ENCODE results near the gene AGRN.
"Not testable (repeated sequence)": the region's sequence is repeated elsewhere in the genome, so short reads cannot be mapped to it uniquely, and the experiment has no call there.

AGRN gene

DNA sequence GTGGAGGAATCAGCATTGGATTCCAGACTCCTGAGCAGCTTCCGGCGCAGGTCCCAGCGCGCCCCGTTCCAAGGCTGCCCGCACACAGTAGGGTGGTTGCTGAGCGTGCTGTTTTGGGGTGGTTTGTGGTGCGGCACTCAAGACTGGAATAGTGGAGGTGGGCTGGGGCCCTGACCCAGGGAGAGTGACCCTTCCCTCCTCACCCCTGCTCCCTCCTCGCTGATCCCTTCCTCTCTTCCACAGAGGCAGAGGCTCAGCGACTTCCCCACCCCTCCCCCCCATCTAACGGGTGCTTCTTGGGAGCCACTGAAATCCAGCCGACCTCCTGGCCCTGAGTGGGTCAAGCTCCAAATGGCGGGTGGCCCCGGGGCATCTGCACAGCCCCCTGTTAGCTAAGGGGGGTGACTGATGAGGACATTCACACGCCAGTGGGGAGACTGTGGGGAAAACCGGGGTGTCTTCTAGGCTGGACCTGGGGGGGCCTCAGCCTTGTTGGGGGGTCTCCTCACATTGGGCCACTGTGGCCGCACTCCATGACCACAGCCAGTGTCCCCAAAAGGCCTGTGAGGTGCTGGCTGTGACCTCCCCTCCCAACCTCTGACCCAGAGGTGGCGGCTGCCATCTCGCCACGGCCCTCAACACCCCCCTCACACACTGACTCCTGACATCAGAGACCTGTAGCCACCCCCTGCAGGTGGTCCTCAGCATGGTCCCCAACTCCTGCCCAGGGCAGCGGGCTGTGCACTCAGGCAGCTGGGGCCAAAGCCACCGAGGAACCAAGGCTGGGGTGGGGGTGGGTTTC, 16.1 kb upstream of the AGRN start:
- DNase-seq, result no peak

DNA sequence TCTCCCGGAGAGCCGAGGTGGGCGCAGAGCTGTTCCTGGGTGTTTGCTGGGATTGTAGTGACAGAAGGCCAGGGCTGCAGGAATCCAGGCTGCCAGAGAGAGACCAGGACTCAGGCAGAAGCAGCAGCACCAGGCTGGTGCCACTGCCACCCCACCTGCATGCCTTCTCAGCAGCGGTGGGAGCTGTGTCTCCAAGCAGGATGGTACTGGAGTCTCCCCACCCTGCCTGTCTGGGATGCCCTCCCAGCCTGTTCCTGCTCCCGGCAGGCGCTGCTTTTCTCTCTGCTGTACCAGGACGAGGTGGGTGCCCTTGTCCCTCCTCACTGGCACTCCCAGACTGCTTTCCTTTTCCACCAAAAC, 15.5 kb upstream of the AGRN start:
- no peak for DNase-seq

- DNase-seq, result no peak
These were observed 14.9 kb upstream of the AGRN start for GRCh38 chr1:1004780-1005697.

DNA sequence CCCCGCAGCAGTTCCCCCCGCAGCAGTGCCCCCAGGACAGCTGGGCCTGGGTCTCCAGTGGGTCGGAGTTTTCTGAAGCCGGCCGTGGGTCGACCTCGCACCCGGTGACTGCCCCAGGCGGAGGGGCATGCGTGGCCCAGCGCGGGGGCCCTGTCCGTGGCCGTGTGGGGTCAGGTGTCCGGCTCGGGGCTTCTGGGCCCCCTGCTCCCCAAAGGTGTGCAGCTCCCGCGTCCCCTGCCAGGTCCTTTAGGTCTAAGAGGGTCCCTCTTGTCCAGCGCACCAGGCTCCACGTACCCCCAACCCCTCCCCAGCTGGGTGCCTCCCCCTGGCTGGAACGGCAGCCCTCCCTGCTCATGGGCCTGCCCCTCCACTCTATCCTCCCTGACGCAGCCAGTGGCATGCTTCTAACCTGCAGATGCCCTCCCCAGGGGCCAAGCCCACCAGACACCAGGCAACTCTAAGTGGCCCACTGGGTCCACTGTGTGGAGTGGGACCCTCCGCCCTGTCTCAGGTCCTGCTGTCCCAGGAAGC, 14.1 kb upstream of the AGRN start:
- no peak for DNase-seq

DNA sequence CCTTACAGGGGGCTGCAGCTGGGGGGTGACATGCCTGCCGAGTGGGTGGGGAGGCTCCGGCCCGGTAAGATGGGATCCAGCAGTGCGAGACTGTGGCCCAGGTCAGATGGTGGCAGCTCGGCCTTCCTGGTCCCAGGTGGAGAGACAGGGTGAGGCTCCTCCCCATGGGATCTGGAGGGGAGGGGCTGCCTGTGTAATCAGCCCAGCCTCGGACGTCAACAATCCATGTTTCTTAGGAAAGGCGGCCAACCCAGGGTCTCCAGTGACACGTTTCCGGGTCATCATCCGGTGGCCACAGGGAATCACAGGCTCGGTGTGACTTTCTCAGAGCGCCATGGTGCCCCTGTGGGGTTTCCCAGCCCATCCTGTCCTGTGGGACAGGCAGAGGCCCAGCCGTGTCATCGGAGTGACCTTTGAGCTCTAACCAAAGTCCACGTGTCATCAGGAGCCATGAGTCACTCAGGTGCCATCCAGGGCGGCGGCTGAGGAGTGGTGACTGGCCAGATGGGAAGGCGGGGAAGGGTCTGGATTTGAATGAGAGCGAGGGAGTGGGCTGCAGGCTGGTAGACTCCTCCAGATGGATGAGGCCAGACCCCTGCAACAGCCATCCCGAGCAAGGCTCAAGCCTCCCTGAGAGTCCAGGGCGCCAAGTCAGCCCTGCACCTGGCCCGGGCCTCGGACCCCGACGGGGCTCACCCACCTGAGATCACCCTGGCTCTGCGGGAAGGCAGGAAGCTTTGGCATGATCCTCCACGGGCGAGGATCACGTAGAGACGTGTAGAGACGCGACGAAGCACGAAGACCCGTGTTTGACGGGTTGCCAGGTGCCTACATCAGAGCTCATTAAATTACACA, 13.4 kb upstream of the AGRN start:
- no peak for DNase-seq

DNA sequence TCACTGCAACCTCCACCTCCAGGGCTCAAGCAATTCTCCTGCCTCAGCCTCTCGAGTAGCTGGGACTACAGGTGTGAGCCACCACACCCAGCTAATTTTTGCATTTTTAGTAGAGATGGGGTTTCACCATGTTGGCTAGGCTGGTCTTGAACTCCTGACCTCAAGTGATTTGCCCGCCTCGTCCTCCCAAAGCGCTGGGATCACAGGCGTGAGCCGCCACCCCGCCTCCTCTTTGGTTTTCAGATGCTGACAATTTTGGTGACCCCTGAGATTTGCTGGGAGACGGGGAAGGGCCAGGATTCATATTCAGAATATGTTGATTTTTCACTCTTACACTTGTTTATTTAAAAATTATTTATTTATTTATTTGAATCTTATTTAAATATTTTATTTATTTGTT, 9.8 kb upstream of the AGRN start:
- not testable (repeated sequence) for DNase-seq

DNA sequence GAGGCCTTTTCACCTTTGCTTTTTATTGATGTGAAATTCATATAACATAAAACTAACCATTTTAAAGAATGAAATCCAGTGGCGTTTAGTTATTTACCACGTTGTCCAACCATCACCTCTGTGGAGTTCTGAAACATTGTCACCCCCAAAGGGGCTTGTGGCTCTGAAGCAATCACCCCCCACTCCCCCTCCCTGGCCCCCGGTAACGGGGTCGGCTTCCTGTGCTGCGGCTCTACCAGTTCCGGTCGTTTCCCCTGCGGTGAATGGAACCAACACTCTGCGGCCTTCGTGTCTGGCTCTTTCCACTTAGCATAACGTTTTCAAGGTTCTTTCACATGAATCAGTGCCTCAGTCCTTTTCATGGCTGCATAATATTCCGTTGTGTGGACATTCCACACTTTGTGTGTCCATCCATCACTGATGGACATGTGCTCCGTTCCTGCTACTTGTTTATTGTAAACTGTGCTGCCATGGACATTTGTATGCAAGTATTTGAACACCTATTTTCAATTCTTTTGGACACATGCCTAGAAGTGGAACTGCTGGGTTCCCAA, 8.4 kb upstream of the AGRN start:
- DNase-seq, result no peak

DNA sequence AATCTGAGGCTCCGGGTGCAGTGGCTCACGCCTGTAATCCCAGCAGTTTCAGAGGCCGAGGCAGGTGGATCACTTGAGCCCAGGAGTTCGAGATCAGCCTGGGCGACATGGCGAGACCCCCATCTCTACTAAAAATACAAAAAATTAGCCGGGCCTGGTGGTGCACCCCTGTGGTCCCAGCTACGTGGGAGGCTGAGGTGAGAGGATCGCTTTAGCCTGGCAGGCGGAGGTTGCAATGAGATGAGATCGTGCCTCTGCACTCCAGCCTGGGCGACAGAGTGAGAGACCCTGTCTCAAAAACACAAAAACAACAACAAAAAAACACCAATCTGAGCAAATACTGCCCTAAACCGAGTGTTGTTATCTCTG, 7.2 kb upstream of the AGRN start:
- DNase-seq, result not testable (repeated sequence)

GRCh38 chr1:1013105-1013921, 6.6 kb upstream of the AGRN start, which contains the start of gene ISG15:
ISG15 (plus strand) TSS chr1:1013497; CDS start chr1:1013574, 77 bp downstream.
- DNase-seq, result peak; percentile 99

- DNase-seq, result no peak
These were observed 5.8 kb upstream of the AGRN start for GRCh38 chr1:1013922-1014648.

DNA sequence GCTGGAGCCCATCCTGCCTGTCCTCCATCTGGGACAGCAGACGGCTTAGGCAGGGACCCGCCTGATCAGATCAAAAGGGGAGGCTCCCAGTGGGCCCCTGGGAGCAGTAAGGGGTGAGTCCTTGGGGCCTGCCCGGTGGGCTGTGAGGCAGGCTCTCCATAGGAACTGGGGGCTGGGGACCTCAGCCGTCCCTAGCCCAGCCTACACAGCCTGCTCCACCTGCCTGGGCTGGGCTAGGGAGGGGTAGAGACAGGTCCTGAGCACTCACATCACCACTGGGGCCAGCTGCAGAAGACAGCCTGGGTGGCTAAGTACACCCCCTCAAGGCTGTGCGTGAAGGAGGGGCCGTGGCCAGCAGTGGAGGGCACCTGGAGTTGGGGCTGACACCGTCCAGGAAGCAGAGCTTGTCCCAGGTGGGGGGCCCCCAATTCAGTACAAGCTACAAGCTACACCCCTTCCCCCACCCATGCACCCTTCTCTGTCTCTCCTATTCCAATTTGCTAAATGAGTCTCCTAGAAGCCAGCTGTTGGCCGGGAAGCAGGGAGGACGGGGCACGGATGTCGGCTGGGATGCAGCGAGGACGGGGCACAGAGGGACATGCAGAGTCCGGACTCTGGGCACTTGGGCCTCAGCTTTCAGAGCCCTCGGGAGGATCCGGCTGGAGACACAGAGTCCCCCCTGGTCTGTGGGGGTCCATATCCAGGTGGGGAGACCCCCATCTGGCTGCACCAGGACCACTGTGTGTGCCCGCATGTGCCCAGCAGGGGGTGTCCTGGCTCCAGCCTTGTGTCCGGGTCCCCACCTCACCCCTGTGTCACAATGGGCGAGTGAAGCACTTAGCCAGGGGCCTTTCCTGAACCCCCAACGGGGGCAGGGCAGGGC, 4.9 kb upstream of the AGRN start:
- peak; percentile 54 for DNase-seq

DNA sequence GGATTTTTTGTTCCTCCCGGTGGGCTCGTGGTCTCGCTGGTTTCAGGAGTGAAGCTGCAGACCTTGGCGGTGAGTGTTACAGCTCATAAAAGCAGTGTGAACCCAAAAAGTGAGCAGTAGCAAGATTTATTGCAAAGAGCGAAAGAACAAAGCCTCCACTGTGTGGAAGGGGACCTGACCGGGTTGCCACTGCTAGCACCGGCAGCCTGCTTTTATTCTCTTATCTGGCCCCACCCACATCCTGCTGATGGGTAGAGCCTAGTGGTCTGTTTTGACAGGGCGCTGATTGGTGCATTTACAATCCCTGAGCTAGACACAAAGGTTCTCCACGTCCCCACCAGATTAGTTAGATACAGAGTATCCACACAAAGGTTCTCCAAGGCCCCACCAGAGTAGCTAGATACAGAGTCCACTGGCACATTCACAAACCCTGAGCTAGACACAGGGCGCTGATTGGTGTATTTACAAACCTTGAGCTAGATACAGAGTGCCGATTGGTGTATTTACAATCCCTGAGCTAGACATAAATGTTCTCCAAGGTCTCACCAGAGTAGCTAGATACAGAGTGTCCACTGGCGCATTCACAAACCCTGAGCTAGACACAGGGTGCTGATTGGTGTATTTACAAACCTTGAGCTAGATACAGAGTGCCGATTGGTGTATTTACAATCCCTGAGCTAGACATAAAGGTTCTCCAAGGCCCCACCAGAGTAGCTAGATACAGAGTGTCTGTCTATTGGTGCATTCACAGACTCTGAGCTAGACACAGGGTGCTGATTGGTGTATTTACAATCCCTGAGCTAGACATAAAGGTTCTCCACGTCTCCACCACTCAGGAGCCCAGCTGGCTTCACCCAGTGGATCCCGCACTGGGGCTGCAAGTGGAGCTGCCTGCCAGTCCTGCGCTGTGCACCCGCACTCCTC, 2.3 kb upstream of the AGRN start:
- not testable (repeated sequence) for DNase-seq

GRCh38 chr1:1018321-1018685, 1.6 kb upstream of the AGRN start:
- DNase-seq, result not testable (repeated sequence)

DNA sequence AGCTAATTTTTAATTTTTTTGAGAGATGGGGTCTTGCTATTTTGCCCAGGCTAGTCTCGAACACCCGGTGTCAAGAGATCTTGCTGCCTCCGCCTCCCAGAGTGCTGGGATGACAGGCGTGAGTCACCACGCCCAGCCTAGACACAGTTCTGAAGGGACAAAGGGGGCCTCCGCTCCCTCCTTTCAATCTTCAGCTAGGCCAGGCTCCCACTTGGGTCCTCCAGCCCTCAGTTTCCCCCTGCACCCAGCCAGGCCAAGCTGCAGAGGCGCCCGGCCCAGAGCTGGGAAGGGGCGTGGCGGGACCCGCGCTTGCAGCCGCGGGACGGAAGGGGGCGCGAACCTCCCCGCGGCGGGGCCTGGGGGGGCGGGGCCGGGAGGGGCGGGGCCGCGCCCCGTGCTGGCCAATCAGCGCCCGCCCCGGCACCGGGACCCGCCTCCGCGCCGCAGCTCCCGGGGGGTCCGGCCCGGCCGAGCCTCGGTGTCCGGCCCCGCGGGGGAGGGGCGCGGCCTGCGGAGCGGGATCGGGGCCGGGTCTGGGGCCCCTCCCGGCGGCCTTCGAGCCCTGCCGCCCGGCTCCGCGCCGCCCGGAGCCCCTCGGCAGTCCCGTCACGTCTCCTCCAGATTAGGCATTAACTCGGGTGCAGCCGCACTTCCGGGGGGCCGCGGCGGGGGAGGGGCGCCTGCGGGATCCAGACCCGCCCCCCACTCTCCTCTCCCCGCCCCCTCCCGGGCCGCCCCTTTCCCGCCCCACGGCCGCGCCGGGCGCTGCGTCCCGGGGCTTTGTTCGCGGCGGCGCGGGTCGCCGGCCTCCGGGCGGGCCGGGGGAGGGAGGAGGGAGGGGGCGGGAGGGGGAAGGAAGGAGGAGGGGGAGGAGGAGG, 559 bp upstream of the AGRN start:
- DNase-seq, result peak; percentile 85

- no peak for DNase-seq
These were observed 592 bp downstream of the AGRN start for GRCh38 chr1:1020415-1021009.

DNA sequence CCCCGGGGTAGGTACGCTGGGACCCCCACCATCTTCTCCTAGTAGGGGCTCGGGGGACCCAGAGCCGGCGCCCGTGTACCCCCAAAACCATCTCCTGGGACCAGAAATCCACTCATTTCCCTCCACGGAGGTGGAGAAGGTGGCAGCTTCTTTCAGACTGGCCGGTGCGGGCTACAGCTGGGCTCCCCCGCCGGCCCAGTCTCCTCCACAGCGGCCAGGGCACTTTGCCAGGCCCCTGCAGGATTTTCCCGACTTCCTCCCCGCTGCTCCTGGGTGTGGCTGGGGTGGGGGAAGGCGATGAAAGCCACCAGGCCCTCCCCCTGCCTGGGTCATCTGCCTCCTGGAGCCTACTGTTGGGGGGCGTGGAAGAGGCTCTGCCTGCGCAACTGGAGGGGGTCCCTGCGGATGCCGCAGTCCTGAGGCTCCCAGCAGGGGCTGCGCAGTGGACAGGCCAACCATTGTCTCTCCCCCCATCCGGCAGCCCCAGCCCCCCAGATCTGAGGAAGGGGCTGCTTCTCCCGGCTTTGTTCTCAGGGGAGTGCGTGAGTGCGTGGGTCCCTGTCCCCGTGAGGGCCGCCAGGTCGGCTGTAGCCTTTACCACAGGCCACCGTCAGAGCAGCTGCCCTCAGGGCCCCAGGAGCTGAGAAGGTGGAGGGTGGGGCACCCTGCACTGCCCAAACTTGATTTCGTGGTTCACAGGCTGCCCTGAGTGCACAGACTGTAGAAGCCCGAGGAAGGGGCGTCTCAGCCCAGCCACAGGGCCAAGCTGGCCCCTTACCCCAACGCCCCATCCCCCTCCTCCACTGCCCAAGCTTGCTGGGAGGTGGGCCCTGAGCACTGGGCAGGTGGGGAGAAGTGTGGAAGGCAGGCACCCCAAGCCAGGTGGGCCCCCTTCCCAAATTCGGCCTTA, 1.3 kb downstream of the AGRN start:
- DNase-seq, result peak; percentile 81
